ENCODE measurements around the gene ARRB2.

GRCh38 chr17:4667166-4667565 is 43.3 kb upstream of the ARRB2 start:
- no peak for TF ChIP-seq POLR2A (IDR thresholded peaks at IDR 0.05; ENCODE audit: low read depth, low read length)
- no peak for TF ChIP-seq CTCF (IDR thresholded peaks at IDR 0.05; ENCODE audit: extremely low read depth in 1 of 2, insufficient read depth in 1 of 2, low read depth in 1 of 2, low read length in 2 of 2)
- TF ChIP-seq MYC (IDR thresholded peaks at IDR 0.05; ENCODE audit: low read depth, low read length) = no peak
- no peak for TF ChIP-seq EZH2 (IDR thresholded peaks at IDR 0.05; ENCODE audit: borderline replicate concordance, low read depth, low read length, severe bottlenecking)
- no peak for TF ChIP-seq FOS (IDR thresholded peaks at IDR 0.05; ENCODE audit: borderline replicate concordance, insufficient read depth, low read length)

Measured in endothelial cell of umbilical vein (primary cell).